ENCODE measurements around the gene MAGOH.

MAGOH gene

DNA sequence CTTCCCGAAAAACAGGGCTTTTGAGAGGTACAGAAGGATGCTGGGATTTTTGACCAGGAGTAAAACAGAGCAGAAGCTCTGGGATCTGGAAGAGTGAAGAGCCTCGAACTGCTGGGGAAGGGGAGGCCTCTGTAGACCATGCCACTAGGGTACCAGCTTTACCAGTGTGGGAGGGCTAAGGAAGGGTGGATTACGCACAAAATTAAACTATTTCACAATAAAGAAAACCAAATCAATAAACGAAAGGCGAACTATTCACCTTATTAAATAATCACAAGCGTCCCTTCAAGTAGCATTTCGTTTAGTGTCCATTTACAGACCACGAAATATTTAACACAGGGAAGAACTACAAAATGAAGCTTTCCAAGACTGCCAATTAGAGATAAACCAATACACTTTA, 18.6 kb downstream of the MAGOH start:
- CTCF ChIA-PET = interaction anchor here (1.1 kb wide), 1 partner anchor 9 kb away, joined by 3 read pairs; no protein-coding TSS in a partner anchor
- POLR2A ChIA-PET = no interaction called here
- no peak for DNase-seq (ENCODE audit: extremely low spot score)
- TF ChIP-seq, protein P1, sequence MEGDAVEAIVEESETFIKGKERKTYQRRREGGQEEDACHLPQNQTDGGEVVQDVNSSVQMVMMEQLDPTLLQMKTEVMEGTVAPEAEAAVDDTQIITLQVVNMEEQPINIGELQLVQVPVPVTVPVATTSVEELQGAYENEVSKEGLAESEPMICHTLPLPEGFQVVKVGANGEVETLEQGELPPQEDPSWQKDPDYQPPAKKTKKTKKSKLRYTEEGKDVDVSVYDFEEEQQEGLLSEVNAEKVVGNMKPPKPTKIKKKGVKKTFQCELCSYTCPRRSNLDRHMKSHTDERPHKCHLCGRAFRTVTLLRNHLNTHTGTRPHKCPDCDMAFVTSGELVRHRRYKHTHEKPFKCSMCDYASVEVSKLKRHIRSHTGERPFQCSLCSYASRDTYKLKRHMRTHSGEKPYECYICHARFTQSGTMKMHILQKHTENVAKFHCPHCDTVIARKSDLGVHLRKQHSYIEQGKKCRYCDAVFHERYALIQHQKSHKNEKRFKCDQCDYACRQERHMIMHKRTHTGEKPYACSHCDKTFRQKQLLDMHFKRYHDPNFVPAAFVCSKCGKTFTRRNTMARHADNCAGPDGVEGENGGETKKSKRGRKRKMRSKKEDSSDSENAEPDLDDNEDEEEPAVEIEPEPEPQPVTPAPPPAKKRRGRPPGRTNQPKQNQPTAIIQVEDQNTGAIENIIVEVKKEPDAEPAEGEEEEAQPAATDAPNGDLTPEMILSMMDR (IDR thresholded peaks at IDR 0.05; ENCODE audit: control extremely low read depth, extremely low read depth, low read depth, missing control alignments) = no peak

DNA sequence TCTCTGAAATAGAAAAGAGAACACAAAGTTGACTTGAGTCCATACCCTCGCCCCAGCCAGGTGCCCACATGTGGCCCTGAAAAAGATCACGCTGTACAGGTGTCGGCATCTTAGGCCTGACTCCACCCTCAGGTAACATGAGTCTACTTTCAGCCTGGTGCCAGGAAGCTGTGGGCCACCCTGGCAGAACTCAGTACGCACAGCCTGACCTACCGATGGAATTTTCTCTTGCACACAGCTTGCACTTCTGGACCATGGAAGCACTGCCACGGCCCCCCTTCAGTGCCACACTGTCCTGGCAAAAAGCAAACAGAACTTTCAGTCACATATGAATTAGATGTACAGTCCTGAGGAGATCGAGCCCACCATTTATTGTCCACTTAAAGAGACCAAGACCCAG, 20.1 kb downstream of the MAGOH start:
- ChIA-PET CTCF (interaction anchor here (1.1 kb wide), 1 partner anchor 15 kb away, joined by 3 read pairs; no protein-coding TSS in a partner anchor), POLR2A (no interaction called here)
- no peak for DNase-seq (ENCODE audit: extremely low spot score)
- TF ChIP-seq, protein P1 (IDR thresholded peaks at IDR 0.05; ENCODE audit: control extremely low read depth, extremely low read depth, low read depth, missing control alignments) = no peak

- ChIA-PET CTCF (interaction anchor here (0.6 to 2.4 kb wide), 2 partner anchors 13 to 1390 kb away, joined by 3 to 8 read pairs; no protein-coding TSS in a partner anchor), POLR2A (no interaction called here)
- TF ChIP-seq, protein P1 (IDR thresholded peaks at IDR 0.05; ENCODE audit: control extremely low read depth, extremely low read depth, low read depth, missing control alignments) = no peak
- no peak for DNase-seq (ENCODE audit: extremely low spot score)
These were observed 23.9 kb downstream of the MAGOH start for GRCh38 chr1:53214376-53214940.

DNA sequence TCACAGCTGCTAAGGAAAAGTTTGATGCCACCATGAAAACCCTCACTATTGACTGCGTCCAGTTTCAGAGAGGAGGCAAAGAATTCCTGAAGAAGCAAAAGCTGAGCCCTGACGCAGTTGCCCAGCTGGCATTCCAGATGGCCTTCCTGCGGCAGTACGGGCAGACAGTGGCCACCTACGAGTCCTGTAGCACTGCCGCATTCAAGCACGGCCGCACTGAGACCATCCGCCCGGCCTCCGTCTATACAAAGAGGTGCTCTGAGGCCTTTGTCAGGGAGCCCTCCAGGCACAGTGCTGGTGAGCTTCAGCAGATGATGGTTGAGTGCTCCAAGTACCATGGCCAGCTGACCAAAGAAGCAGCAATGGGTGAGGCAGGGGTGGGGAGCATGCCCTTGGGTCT, 27.4 kb downstream of the MAGOH start:
- ChIA-PET POLR2A (no interaction called here), CTCF (interaction anchor here (1.2 kb wide), 1 partner anchor 9 kb away, joined by 3 read pairs; no protein-coding TSS in a partner anchor)
- DNase-seq (ENCODE audit: extremely low spot score) = no peak
- TF ChIP-seq, protein P1 (IDR thresholded peaks at IDR 0.05; ENCODE audit: control extremely low read depth, extremely low read depth, low read depth, missing control alignments) = no peak

GRCh38 chr1:53210352-53210751, 28.0 kb downstream of the MAGOH start:
- ChIA-PET CTCF (interaction anchor here (1.2 kb wide), 1 partner anchor 9 kb away, joined by 3 read pairs; no protein-coding TSS in a partner anchor), POLR2A (no interaction called here)
- no peak for DNase-seq (ENCODE audit: extremely low spot score)
- TF ChIP-seq, protein P1 (IDR thresholded peaks at IDR 0.05; ENCODE audit: control extremely low read depth, extremely low read depth, low read depth, missing control alignments) = no peak

DNA sequence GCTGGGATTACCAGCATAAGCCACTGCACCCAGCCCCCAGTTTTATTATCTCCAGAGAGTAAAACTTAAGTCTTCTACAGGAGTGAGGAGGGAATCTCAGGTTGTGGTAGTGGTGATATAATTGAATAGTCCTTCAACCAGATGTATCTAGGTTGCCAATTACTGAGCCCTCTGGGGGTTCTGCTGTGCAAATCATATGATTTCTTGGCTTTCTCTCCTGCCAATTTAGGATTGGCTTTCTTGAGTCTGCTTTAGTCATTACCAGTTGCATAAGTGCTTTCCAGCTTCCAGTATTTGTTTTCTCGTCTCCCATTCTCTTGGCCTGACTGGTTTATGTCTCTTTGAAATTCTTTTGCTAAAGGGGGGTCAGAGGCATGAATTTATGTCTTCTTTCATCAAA, 30.6 kb downstream of the MAGOH start:
- ChIA-PET CTCF (no interaction called here), POLR2A (no interaction called here)
- DNase-seq (ENCODE audit: extremely low spot score) = no peak
- TF ChIP-seq, protein P1 (IDR thresholded peaks at IDR 0.05; ENCODE audit: control extremely low read depth, extremely low read depth, low read depth, missing control alignments) = no peak
